HL-60 (cell line): ENCODE results near the gene LUZP1. TPM values are rescaled to one million over a fixed set of nuclear protein-coding genes. Genes with fewer than 3 reads are reported as not detected.

ENCODE experiments used
- DNase-seq, 2 experiments: peaks; one replicate each; pipeline ENCODE4 v3.0.0-alpha.2; 2010 to 2020; ENCODE audit warnings: low read depth in 1 of 2, low spot score in 1 of 2
- H3K27ac ChIP-seq: fragments of 250-450 bp; sonication (Bioruptor Pico); replicated peaks from 2 replicates; pipeline ENCODE4 v1.5.1; 2020; ENCODE audit warnings: mild to moderate bottlenecking, moderate library complexity
- H3K27me3 ChIP-seq: fragments of 250-450 bp; sonication (Bioruptor Pico); 2 replicates; pipeline ENCODE4 v1.5.1; 2021; ENCODE audit warnings: mild to moderate bottlenecking, moderate library complexity; ENCODE audit not compliant: insufficient read depth, poor library complexity, severe bottlenecking
- H3K4me3 ChIP-seq: replicated peaks from 2 replicates; pipeline ENCODE4 v1.5.1; 2011; ENCODE audit warnings: mild to moderate bottlenecking, control low read depth, low read length; ENCODE audit not compliant: insufficient read depth
- CTCF ChIP-seq: IDR thresholded peaks from one replicate; pipeline ENCODE4 v1.5.1; 2011; ENCODE audit warnings: low read length, control low read depth, inconsistent platforms; ENCODE audit not compliant: insufficient read depth
- GABPA ChIP-seq: IDR thresholded peaks from 2 replicates; pipeline ENCODE4 v1.6.1; 2012; ENCODE audit warnings: low read depth
- POLR2AphosphoS5 ChIP-seq: IDR thresholded peaks from 2 replicates; pipeline ENCODE4 v1.6.1; 2012; ENCODE audit warnings: low read depth
- REST ChIP-seq: IDR thresholded peaks from 2 replicates; pipeline ENCODE4 v1.6.1; 2012; ENCODE audit warnings: low read depth; ENCODE audit not compliant: insufficient replicate concordance
- SPI1 ChIP-seq: IDR thresholded peaks from 2 replicates; pipeline ENCODE4 v1.6.1; 2012; ENCODE audit warnings: low read depth, mild to moderate bottlenecking, borderline replicate concordance
- microRNA-seq: library from miRNA; unstranded; fragments of <30 nt; microRNA quantifications from one replicate; pipeline ENCODE4, GENCODE V29; 2018

The LUZP1 gene

GRCh38 chr1:23035823-23036452 is 132.7 kb downstream of the LUZP1 start:
- H3K27ac ChIP-seq: no peak overlapping the region
- TF ChIP-seq GABPA (no peak), SPI1 (no peak), CTCF (no peak), REST (no peak), POLR2AphosphoS5 (no peak)
- H3K4me3 ChIP-seq: no peak overlapping the region
- no peaks in the 10 kb centered on the region for H3K27me3 ChIP-seq
- DNase-seq: no peak

Small RNA genes within 50 kb of the gene (microRNA-seq; reads per million reads assigned to microRNA genes)
- 3.6 reads per million, percentile 8 among the genes with 10 or more reads in this experiment for gene MIR3115
- not detected for gene MIR4419A
